GM12891 (cell line): Measurements from ENCODE around the gene MSANTD2.

Experiments used
- DNase-seq: peaks from one replicate; pipeline ENCODE4 v3.0.0; 2011; ENCODE audit warnings: low spot score; ENCODE audit not compliant: insufficient read length
- FAIRE-seq: peaks from 2 replicates; lab custom pipeline; 2011; peaks lifted over from hg19 to GRCh38; lab: Jason Lieb, UNC
- PAX5 ChIP-seq: IDR thresholded peaks from 2 replicates; pipeline ENCODE4 v1.6.1; 2011; ENCODE audit warnings: low read length, moderate library complexity, mild to moderate bottlenecking; ENCODE audit not compliant: insufficient read depth, severe bottlenecking
- POLR2A ChIP-seq: IDR thresholded peaks from 2 replicates; pipeline ENCODE4 v1.6.1; 2011; ENCODE audit warnings: low read depth, low read length, control low read depth
- POLR2AphosphoS5 ChIP-seq: IDR thresholded peaks from 2 replicates; pipeline ENCODE4 v1.6.1; 2011; ENCODE audit warnings: low read depth, low read length, control low read depth
- POU2F2 ChIP-seq: IDR thresholded peaks from 2 replicates; pipeline ENCODE4 v1.6.1; 2011; ENCODE audit warnings: low read depth, mild to moderate bottlenecking, control low read depth, low read length, moderate library complexity
- SPI1 ChIP-seq: IDR thresholded peaks from 2 replicates; pipeline ENCODE4 v1.6.1; 2011; ENCODE audit warnings: low read depth, low read length, control low read depth
- TAF1 ChIP-seq: IDR thresholded peaks from 2 replicates; pipeline ENCODE4 v1.6.1; 2011; ENCODE audit warnings: low read depth, low read length, control low read depth

MSANTD2 gene

GRCh38 chr11:124719534-124719933, 80.7 kb downstream of the MSANTD2 start:
- TF ChIP-seq TAF1 (no peak), POLR2AphosphoS5 (no peak), SPI1 (no peak), POU2F2 (no peak), PAX5 (no peak), POLR2A (no peak)
- FAIRE-seq (no peak), DNase-seq (no peak)

DNA sequence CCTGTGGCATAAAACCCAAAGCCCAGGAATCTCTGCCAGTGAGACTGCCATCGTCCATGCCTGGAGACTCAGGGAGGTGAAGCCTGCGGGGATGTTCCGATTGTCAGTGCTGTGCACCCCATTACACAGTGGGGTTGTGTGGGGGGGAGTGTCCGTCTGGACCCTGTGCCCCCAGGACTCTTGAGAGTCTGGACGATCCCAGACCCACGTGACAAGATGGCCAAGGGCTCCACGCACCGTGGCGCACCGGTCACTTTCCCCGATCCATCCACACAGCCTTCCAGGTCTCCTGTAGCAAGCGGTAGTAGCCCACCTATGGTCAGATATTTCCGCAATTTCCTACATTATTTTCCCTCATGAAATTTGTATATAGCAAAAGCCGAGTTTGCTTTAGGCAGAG, 81.4 kb downstream of the MSANTD2 start:
- no peak for DNase-seq
- FAIRE-seq: no peak
- TF ChIP-seq SPI1: no peak
- TF ChIP-seq TAF1: no peak
- TF ChIP-seq POLR2AphosphoS5: no peak
- no peak for TF ChIP-seq POLR2A
- no peak for TF ChIP-seq POU2F2
- TF ChIP-seq PAX5: no peak

- no peak for FAIRE-seq
- no peak for DNase-seq
- TF ChIP-seq POU2F2 (no peak), POLR2AphosphoS5 (no peak)
Measured at GRCh38 chr11:124717786-124718651, 82.2 kb downstream of the MSANTD2 start.

GRCh38 chr11:124717421-124717785, 82.8 kb downstream of the MSANTD2 start:
- TF ChIP-seq SPI1 (no peak), PAX5 (no peak), POLR2A (no peak), POU2F2 (no peak), POLR2AphosphoS5 (no peak), TAF1 (no peak)
- peak; percentile 40 for FAIRE-seq

GRCh38 chr11:124716591-124716990, 83.6 kb downstream of the MSANTD2 start:
- TF ChIP-seq POLR2A (no peak), TAF1 (no peak), SPI1 (no peak), POLR2AphosphoS5 (no peak), PAX5 (no peak), POU2F2 (no peak)
- DNase-seq: no peak
- no peak for FAIRE-seq

More at GRCh38 chr11:124717421-124717785, 82.8 kb downstream of the MSANTD2 start:
- DNase-seq: no peak
